Left lung (tissue), 10 donors: ENCODE results near the gene SMC4. TPM values are rescaled to one million over a fixed set of nuclear protein-coding genes. Genes with fewer than 3 reads are reported as not detected.

Source experiments
- ATAC-seq: fragments of 200-7000 bp; cut with Tn5 transposase; one replicate; pipeline ENCODE4 v1.9.1; 2020; ENCODE audit warnings: moderate library complexity
- DNase-seq, 4 donors: peaks; one replicate each; pipeline ENCODE4 v3.0.0-alpha.2; 2013 to 2020
- H3K27ac ChIP-seq, 2 donors: fragments of 200-600 bp; sonication (generic) in 1 of 2; one replicate each; pipeline versions ENCODE4 v1.5.0 to v1.8.0; 2020 to 2021
- H3K27me3 ChIP-seq, 2 donors: fragments of 200-600 bp; sonication (generic) in 1 of 2; one replicate each; pipeline versions ENCODE4 v1.5.0 to v1.8.0; 2020 to 2021
- H3K36me3 ChIP-seq, 2 donors: fragments of 200-600 bp; sonication (generic) in 1 of 2; one replicate each; pipeline versions ENCODE4 v1.5.0 to v1.8.0; 2020 to 2021
- H3K4me1 ChIP-seq, 2 donors: fragments of 200-600 bp; one replicate each; pipeline ENCODE4 v1.8.0; 2021
- H3K4me3 ChIP-seq, 2 donors: fragments of 200-600 bp; sonication (generic) in 1 of 2; one replicate each; pipeline versions ENCODE4 v1.5.0 to v1.8.0; 2020 to 2021; ENCODE audit warnings: mild to moderate bottlenecking in 1 of 2
- H3K9me3 ChIP-seq, 2 donors: fragments of 200-600 bp; sonication (generic) in 1 of 2; one replicate each; pipeline versions ENCODE4 v1.5.0 to v1.8.0; 2020 to 2021
- CTCF ChIP-seq, 2 donors: fragments of 200-600 bp; sonication (generic) in 1 of 2; IDR thresholded peaks; one replicate each; pipeline versions ENCODE4 v1.5.0 to v1.8.0; 2021; ENCODE audit warnings: antibody characterized with exemption in 2 of 2
- intact Hi-C, 2 donors: fragments of 100-400 bp; cut with DNase I; formaldehyde crosslinking; loops; one replicate each; pipeline versions ENCODE4 v1.11.2 to v1.14.2; 2022
- polyA plus RNA-seq, 6 donors: library from polyadenylated mRNA; unstranded; fragments of 120-200 nt; gene quantifications; one replicate each; pipeline ENCODE4 v1.2.1, GENCODE V29; 2013; ENCODE audit not compliant: insufficient read length in 6 of 6
- total RNA-seq, 2 donors: library from RNA; stranded (reverse); fragmentation: NEBNext Ultra II Directional; extraction: Animal tissue kit (Norgen Biotek cat#: 25700); gene quantifications; one replicate each; pipeline ENCODE4 v1.2.1, GENCODE V29; 2021
- donor health status: DM: no; HTN: yes; CAD: no.
- donor health status: DM: no; HTN: no; CAD: no.

The SMC4 gene
- total and polyA plus RNA-seq, 8 donors, result 68.6 to 224 (median 142) TPM

DNA sequence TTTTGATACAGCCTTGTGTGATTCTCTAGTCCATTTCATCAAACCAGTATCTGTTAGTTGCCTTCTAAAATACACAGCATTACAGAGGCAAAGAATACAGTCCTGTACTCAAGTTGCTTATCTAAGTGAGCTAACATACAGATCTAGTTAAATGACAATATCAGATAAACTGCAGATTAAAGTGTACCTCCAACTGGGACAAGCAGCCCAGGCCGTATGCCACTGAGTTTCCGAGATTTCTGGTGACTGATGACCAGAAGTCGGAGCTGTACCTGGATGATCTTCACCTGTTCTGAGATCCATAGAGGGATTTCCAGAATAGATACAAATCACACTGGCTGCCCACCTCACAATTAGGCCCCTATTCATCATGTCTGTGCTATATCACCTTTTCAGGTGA, 56.4 kb downstream of the SMC4 start:
- ATAC-seq, result no peak
- no peak for TF ChIP-seq CTCF (IDR thresholded peaks at IDR 0.05)
- Histone ChIP-seq H3K27me3 (no peaks in the 10 kb centered on the region), H3K36me3 (no peaks in the 10 kb centered on the region), H3K4me3 (no peak overlapping the region), H3K4me1 (peaks cover 0 to 3% of the 10 kb centered on the region in 2 donors), H3K9me3 (no peaks in the 10 kb centered on the region), H3K27ac (no peak overlapping the region)
- intact Hi-C loops, result no loop called here
- no peak for DNase-seq

GRCh38 chr3:160458151-160458550, 58.7 kb downstream of the SMC4 start:
- Histone ChIP-seq H3K4me3 (no peak overlapping the region), H3K27me3 (no peaks in the 10 kb centered on the region), H3K27ac (no peak overlapping the region), H3K4me1 (peaks cover 0 to 3% of the 10 kb centered on the region in 2 donors), H3K36me3 (no peaks in the 10 kb centered on the region), H3K9me3 (no peaks in the 10 kb centered on the region)
- intact Hi-C loops, result no loop called here
- DNase-seq (no peak), ATAC-seq (no peak)
- no peak for TF ChIP-seq CTCF (IDR thresholded peaks at IDR 0.05)

GRCh38 chr3:160459450-160459970, 60.1 kb downstream of the SMC4 start:
- intact Hi-C loops, result no loop called here
- no peaks in the 10 kb centered on the region for H3K27me3 ChIP-seq
- no peak overlapping the region for H3K4me3 ChIP-seq
- no peak overlapping the region for H3K27ac ChIP-seq
- no peak for DNase-seq
- peaks cover 0 to 3% of the 10 kb centered on the region in 2 donors for H3K4me1 ChIP-seq
- no peak for TF ChIP-seq CTCF (IDR thresholded peaks at IDR 0.05)
- H3K9me3 ChIP-seq, result no peaks in the 10 kb centered on the region
- ATAC-seq, result no peak
- H3K36me3 ChIP-seq, result no peaks in the 10 kb centered on the region

DNA sequence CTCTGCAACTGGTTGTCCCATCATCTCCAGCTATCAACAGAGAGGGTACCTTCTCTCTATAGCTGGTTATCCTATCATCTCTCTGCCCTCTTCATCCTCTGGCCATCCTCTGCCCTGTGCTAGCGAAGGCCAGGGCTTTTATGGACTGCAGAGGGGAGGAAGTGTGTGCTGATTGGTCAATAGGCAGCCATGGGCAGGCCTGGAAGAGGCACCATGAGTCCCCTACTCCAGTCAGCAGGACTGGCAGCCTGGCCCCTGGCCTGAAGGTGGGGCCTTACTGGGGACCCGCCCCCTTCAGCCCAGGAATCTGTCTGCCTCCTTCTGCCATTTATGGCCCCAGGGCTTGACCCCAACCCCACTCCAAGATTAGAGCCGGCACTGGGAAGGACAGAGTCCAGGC, 60.6 kb downstream of the SMC4 start:
- TF ChIP-seq CTCF (IDR thresholded peaks at IDR 0.05), result no peak
- ATAC-seq (no peak), DNase-seq (peak in 1 of 4 donors; percentile 47)
- Histone ChIP-seq H3K4me1 (peaks cover 0 to 3% of the 10 kb centered on the region in 2 donors), H3K27ac (no peak overlapping the region), H3K36me3 (no peaks in the 10 kb centered on the region), H3K9me3 (no peaks in the 10 kb centered on the region), H3K4me3 (no peak overlapping the region), H3K27me3 (no peaks in the 10 kb centered on the region)
- intact Hi-C loops, result no loop called here

- no peak for ATAC-seq
- no peak for TF ChIP-seq CTCF (IDR thresholded peaks at IDR 0.05)
- DNase-seq, result no peak
- H3K4me3 ChIP-seq, result no peak overlapping the region
- no peaks in the 10 kb centered on the region for H3K36me3 ChIP-seq
- intact Hi-C loops, result no loop called here
- no peaks in the 10 kb centered on the region for H3K4me1 ChIP-seq
- no peaks in the 10 kb centered on the region for H3K27me3 ChIP-seq
- H3K27ac ChIP-seq, result no peak overlapping the region
- H3K9me3 ChIP-seq, result no peaks in the 10 kb centered on the region
Observed at GRCh38 chr3:160464321-160464720, 64.9 kb downstream of the SMC4 start.
